Lower leg skin (tissue), 4 donors: ENCODE results near the gene DUSP9. TPM values are rescaled to one million over a fixed set of nuclear protein-coding genes. Genes with fewer than 3 reads are reported as not detected.
A peak's percentile ranks its signal among the peaks of the same experiment; 100 is the strongest.

Experiments used
- DNase-seq, 2 donors: peaks; one replicate each; pipeline ENCODE4 v3.0.0-alpha.2; 2019; ENCODE audit warnings: low spot score in 2 of 2
- H3K4me3 ChIP-seq: fragments of 200-600 bp; sonication (generic); 2 replicates; pipeline ENCODE4 v1.5.1; 2017; ENCODE audit warnings: mild to moderate bottlenecking, low read depth; ENCODE audit not compliant: poor library complexity, severe bottlenecking
- POLR2A ChIP-seq, 2 donors: fragments of 450-650 bp; IDR thresholded peaks; one replicate each; pipeline ENCODE4 v1.6.1; 2016 to 2017; ENCODE audit warnings: antibody characterized with exemption in 2 of 2, mild to moderate bottlenecking in 1 of 2, moderate library complexity in 1 of 2
- WGBS, 2 donors: methylation state at CpG; one replicate each; pipeline ENCODE4 v1.1.5; 2018; 5-methylcytosine and 5-hydroxymethylcytosine counted together
- intact Hi-C: fragments of 100-400 bp; cut with DNase I; formaldehyde crosslinking; loops from one replicate; pipeline ENCODE4 v1.15.0; 2023; ENCODE audit warnings: low total_unique reads
- total RNA-seq, 4 donors: library from RNA; depleted of rRNA; stranded (reverse); fragments of >200 nt; gene quantifications; one replicate each; pipeline ENCODE4 v1.1.0, GENCODE V29; 2016
- TF ChIP-seq, protein P1 (sequence below), 3 donors: fragments of 450-650 bp; IDR thresholded peaks; one replicate each; pipeline ENCODE4 v1.5.1; 2016; ENCODE audit warnings: antibody characterized with exemption in 3 of 3, mild to moderate bottlenecking in 3 of 3, moderate library complexity in 2 of 3

The DUSP9 gene
- total RNA-seq, 4 donors from 2014 or later, result 0.13 to 0.20 TPM; not detected in 2

DNA sequence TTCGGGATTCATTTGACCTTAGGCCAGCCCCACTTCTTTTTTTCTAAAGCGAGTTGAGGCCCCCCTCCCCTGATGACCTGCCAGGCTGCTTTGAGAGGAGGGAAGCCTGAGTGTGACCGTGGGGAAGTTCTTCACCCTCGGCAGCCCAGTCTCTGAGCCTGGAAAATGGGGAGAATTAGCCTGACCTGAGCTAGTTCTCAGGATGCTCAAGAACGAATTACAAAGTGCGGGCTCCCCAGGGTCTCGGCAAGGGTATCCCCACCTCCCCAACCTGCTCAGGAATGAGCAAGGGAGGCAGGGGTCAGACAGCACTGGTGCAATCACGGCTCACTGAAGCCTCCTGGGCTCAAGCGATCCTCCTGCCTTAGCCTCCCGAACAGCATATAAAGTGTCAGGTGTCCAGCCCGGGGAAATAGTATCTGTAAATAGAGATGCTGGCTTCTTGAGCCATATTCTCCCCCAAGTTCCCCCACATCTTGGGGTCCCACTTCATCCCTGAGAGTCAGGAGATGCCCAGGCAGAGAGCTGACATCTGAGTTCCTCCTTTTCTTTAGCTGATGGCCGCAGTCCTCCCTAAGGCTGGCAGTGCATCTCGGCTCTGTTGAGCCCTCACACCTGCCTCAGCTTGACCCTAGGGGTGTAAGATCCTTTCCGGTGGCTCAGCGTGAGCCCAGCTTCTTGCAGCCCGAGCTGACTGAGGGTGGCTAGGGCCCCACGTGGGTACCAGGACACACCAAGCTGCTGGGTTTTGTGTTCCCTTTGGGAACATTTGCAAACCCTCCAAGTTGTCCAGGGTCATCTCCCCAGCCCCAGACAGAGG, 1.6 kb downstream of the DUSP9 start:
- H3K4me3 ChIP-seq, result no peak overlapping the region
- 88 to 100% methylated on average over 2 to 17 of the region's 17 CpGs for WGBS, 2 donors
- intact Hi-C loops, result no loop called here
- peak in 1 of 2 donors; percentile 64 for DNase-seq
- TF ChIP-seq, protein P1, sequence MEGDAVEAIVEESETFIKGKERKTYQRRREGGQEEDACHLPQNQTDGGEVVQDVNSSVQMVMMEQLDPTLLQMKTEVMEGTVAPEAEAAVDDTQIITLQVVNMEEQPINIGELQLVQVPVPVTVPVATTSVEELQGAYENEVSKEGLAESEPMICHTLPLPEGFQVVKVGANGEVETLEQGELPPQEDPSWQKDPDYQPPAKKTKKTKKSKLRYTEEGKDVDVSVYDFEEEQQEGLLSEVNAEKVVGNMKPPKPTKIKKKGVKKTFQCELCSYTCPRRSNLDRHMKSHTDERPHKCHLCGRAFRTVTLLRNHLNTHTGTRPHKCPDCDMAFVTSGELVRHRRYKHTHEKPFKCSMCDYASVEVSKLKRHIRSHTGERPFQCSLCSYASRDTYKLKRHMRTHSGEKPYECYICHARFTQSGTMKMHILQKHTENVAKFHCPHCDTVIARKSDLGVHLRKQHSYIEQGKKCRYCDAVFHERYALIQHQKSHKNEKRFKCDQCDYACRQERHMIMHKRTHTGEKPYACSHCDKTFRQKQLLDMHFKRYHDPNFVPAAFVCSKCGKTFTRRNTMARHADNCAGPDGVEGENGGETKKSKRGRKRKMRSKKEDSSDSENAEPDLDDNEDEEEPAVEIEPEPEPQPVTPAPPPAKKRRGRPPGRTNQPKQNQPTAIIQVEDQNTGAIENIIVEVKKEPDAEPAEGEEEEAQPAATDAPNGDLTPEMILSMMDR (IDR thresholded peaks at IDR 0.05), result no peak
- TF ChIP-seq POLR2A (IDR thresholded peaks at IDR 0.05), result no peak

DNA sequence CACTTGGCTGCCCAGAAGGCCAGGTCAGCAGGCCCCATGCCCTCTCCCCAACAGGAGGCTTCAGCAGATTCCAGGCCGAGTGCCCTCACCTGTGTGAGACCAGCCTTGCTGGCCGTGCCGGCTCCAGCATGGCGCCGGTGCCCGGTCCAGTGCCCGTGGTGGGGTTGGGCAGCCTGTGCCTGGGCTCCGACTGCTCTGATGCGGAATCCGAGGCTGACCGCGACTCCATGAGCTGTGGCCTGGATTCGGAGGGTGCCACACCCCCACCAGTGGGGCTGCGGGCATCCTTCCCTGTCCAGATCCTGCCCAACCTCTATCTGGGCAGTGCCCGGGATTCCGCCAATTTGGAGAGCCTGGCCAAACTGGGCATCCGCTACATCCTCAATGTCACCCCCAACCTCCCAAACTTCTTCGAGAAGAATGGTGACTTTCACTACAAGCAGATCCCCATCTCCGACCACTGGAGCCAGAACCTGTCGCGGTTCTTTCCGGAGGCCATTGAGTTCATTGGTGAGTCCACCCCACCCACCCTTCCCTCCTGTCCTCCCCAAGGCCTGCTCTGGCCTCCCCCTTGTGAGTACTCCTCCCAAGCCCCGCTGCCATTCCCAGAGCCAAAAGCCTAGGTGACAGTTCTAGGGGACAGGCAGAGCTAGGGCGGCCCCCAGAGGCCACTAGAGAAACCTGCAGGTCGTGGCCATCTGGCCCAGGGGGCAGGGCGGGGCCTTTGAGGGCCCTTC, 2.3 kb downstream of the DUSP9 start:
- 74 to 85% methylated on average over 5 to 25 of the region's 26 CpGs for WGBS, 2 donors
- intact Hi-C loops, result no loop called here
- no peak for DNase-seq
- no peak overlapping the region for H3K4me3 ChIP-seq
- TF ChIP-seq POLR2A (IDR thresholded peaks at IDR 0.05), result no peak
- TF ChIP-seq, protein P1 (IDR thresholded peaks at IDR 0.05), result no peak

DNA sequence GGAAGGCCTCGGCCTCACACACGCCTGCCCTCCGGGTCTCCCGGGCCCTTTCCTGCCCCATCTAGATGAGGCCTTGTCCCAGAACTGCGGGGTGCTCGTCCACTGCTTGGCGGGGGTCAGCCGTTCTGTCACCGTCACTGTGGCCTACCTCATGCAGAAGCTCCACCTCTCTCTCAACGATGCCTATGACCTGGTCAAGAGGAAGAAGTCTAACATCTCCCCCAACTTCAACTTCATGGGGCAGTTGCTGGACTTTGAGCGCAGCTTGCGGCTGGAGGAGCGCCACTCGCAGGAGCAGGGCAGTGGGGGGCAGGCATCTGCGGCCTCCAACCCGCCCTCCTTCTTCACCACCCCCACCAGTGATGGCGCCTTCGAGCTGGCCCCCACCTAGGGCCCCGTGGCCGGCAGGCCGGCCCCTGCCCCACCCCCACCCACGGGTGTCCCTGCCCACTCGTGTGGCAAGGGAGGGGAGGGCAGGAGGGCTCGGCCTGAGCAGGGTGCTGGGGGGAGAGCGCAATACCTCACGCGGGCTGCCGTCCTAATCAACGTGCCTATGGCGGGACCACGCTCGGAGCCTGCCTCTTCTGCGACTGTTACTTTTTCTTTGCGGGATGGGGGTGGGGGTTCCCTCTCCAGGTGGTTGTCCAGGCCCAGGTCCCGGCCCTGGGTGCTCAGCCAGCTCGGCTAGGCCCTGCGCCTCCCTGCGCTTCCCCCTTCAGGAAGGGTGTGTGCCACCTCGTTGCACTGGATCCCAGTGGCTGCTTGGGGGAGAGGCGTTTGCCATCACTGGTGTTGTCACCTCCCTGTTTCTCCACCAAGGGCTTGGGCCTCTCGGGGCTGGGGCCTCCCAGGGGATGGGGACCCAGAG, 3.1 kb downstream of the DUSP9 start:
- intact Hi-C loops, result no loop called here
- 60 to 79% methylated on average over 16 to 41 of the region's 41 CpGs for WGBS, 2 donors
- TF ChIP-seq, protein P1 (IDR thresholded peaks at IDR 0.05), result no peak
- TF ChIP-seq POLR2A (IDR thresholded peaks at IDR 0.05), result no peak
- no peak overlapping the region for H3K4me3 ChIP-seq
- DNase-seq, result no peak

DNA sequence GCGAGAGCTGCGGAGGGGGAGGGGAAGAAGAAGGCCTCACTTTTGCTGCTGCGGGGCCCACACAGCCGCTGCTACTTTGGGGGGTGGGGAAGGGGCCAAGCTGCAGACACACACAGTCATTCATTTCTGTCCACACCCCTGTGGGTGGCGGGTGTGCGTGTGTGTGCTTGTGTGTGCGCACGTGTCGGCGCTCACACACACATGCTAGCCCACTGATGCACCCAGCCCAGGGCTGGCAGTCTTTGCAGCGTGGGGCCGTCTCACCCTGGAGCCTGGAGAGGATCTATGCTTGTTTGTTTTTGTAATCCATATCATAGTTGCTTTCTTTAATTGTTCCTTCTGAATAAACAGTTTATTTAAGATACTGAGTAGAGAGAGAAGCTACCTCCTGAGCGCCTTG, 4.0 kb downstream of the DUSP9 start:
- no peak for TF ChIP-seq POLR2A (IDR thresholded peaks at IDR 0.05)
- TF ChIP-seq, protein P1 (IDR thresholded peaks at IDR 0.05), result no peak
- no peak for DNase-seq
- H3K4me3 ChIP-seq, result no peak overlapping the region
- intact Hi-C loops, result no loop called here
- WGBS, 2 donors, result 88 to 89% methylated on average over 11 to 13 of the region's 13 CpGs

DNA sequence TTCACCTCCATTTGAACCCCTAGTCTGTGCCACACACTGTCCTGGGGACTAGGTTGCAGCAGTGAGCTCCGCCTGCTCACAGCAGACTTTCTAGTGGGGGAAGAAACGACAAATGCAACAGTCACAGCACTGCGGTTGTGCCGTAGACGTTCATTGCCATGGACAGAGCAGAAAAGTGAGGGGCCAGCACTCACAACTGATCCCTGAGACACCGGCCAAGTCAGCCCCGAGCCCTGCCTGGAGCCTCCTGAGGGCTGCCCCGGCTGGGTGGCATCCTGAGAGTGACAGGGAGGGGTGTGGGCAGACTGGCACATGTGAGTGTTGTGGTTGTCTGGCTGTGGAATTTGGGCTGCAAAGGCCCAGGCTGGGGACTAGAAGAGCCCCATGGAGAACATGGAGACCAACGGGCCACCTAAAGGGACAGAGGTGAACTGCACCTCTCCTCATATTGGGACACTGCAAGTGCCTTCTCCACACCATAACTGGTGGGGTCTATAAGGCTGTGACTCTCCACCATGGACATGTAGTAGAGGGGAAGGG, 4.6 kb downstream of the DUSP9 start:
- WGBS, 2 donors, result 83 to 100% methylated on average over 1 to 9 of the region's 9 CpGs
- H3K4me3 ChIP-seq, result no peak overlapping the region
- peak in 1 of 2 donors; percentile 48 for DNase-seq
- TF ChIP-seq POLR2A (IDR thresholded peaks at IDR 0.05), result no peak
- TF ChIP-seq, protein P1 (IDR thresholded peaks at IDR 0.05), result no peak
- intact Hi-C loops, result no loop called here
